Kasumi-1 (cell line): Measurements from ENCODE around the gene PDE4B.
A peak's percentile ranks its signal among the peaks of the same experiment; 100 is the strongest.
"Not testable (repeated sequence)": the region's sequence is repeated elsewhere in the genome, so short reads cannot be mapped to it uniquely, and the experiment has no call there.

Experiments
- DNase-seq, 2 experiments: peaks; one replicate each; lab custom pipeline; 2025; lab: John Stamatoyannopoulos, UW

The PDE4B gene

GRCh38 chr1:65814752-65815151 lies 22.1 kb downstream of the PDE4B start:
- DNase-seq: no peak

GRCh38 chr1:65817891-65818290 lies 25.2 kb downstream of the PDE4B start:
- no peak for DNase-seq

GRCh38 chr1:65818966-65819365 lies 26.3 kb downstream of the PDE4B start:
- no peak for DNase-seq

DNA sequence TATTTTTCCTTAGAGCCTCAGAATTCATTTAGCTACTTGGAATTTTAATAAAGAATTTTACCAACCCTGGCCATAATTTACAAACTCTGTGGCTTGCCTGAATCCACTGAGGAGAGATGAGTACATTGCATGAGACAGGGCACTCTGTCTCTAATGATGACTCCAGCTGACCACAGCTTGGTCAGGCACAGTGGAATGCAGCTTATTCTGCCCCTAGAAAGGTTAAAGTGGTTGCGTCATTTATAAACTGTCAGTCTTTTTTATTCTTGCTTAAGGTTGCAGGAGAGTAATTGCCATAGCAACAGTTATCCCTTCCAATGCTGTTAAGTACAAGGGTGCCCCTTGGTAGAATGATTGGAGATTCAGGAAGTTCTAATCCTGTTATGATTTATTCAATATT lies 28.3 kb downstream of the PDE4B start:
- DNase-seq: no peak

- DNase-seq: no peak
Observed at GRCh38 chr1:65821386-65821785, 28.7 kb downstream of the PDE4B start.

GRCh38 chr1:65824103-65824502 lies 31.4 kb downstream of the PDE4B start:
- no peak for DNase-seq

DNA sequence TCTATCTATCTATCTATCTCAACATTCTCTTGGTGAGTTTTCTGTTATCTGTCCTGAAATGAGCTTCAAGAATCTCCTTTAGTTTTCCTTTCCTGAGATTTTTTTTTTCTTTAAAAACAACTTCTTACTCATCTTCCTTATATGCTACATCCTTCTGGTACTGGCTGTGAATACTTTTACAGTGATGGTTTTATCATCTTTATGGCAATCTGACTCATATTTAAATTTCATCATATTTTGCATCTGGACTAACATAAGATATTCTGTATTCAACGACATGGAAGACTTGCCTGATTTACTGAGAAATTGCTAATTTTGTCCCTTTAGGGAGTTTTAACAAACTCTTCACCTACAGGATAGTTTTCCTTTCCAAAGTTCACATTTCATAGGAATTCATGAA lies 33.0 kb downstream of the PDE4B start:
- DNase-seq: no peak

GRCh38 chr1:65826782-65827181 lies 34.1 kb downstream of the PDE4B start:
- no peak for DNase-seq

DNA sequence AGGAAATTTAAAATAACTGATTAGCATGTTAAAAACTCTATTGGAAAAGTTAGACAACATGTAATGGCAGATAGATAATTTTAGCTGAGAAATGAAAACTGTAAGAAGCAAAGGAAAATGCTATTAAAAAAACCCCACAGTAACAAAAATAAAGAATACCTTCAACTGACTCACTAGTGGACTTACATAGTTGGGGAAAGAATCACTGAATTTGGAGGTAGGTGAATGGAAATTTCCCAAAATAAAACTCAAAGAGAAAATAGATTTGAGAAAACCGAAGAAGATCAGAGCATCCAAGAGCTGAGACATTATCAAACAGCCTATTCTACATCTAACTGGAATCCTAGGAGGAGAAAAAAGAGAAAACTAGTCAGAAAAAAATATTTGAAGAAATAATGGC lies 34.7 kb downstream of the PDE4B start:
- DNase-seq: no peak

- no peak for DNase-seq
Observed at GRCh38 chr1:65830306-65830705, 37.6 kb downstream of the PDE4B start.

DNA sequence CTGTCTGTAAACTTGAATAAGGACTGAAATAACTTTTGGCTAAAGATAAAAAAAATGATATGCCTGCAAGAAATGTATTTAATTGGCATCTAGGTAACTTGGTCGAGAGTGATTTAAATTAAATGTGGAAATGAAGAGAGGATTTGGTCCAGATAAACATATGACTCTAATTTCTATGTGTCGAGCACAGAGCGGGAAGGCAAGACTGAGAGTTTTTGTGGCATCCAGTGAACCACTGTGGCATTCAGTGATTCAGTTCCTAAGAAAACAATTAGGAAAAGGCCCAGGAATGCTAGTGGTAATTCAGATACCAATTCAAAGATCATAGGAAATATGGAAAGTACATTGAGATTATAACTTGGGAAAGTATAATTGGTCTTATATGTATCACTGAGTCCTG lies 39.6 kb downstream of the PDE4B start:
- no peak for DNase-seq

DNA sequence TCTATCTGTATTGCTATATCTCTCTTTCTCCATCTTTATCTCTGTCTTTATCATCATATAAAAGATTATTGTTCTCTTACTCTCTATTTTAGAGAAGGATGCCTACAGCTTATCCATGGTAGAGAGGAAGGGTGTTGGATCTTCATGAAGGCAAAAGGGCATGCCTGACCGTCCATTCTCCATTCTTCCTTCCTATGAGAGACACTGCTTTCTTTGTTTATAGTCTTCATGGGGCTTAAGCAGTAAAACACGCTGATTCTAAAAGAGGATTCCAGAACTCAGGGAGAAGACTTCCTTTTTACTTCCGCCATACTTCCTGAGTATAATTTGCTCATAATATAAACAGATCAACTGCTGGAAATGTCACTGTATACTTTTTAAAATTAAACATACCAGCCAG lies 44.0 kb downstream of the PDE4B start:
- no peak for DNase-seq

- DNase-seq: no peak
Observed at GRCh38 chr1:65840683-65841082, 48.0 kb downstream of the PDE4B start.

DNA sequence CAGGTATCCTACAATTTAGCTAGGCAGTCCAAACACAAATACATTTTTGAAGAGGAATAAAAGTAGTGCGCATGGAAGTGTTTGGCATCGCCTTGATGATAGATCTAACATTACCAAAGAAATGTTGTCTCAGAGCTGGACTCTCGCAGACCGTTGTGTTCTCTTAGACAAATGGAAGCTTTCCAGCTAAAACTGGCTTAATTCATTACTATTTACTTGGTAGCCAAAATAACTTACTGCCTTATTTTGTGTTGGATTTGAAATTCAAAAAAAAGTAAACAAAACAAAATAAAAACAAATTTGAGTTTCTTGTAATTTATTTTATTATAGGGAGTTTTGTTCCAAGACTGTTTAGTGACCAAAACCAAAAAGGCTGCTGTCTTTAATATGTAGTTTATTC lies 51.6 kb downstream of the PDE4B start:
- no peak for DNase-seq

DNA sequence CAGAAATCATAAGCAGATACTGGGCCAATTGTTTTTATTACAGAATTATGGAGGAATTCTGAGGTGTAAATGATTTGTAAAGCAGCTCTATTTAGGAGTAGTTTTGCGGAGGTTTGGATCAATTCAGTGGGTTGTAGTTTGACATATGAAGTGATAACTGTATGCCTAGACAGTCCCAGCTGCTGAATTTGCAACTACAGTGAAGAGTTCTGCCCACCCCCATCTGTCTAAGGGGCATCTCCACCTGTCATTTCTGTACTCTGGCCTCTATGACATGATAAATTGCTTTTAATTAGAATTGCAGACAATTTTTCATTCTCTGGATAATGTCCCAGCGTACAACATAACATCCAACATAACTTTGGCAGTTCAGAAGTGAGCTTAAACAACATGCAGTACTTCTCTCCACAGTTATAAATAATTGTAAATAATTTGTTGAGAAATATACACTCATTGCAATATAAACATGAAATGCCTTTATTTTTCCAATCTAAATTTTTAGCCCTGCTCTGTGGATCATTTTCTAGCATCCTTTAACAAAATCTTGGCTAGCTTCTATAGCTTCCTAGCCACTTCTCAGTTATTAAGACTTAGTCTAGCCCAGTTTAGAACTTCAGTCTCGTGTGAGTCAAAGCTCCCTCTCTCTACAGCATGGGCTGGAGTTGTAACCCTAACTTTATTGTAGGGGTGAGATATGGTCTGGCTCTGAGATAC lies 52.3 kb downstream of the PDE4B start:
- DNase-seq: no peak

DNA sequence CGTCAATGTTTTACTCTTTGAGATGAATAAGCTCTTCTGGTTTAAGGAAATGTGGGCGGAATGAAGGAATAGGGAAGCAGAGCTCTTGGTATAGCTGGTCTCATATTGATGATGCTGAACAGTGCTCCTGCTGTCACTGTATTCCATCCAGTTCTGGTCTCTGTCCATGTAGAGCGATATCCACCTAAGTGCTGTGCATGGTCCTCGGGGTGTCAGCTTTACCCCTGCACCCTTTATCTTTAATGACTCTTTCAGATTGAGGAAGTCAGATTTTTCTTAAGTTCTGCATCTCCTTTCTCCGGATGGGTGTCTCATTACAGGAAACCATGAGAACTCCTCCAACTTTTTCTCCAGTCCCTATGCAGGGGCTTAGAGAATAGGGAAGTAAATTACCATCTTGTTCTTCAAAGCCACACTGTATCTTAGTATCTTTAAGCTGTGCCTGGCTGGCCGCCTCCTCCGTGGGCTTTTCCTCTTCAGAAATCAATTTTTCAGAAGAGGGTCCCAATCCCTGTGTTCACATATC lies 52.9 kb downstream of the PDE4B start:
- peak; percentile 98 to 99 for DNase-seq

GRCh38 chr1:65846866-65847265 lies 54.2 kb downstream of the PDE4B start:
- DNase-seq: no peak

- no peak for DNase-seq
Observed at GRCh38 chr1:65850281-65850680, 57.6 kb downstream of the PDE4B start.

DNA sequence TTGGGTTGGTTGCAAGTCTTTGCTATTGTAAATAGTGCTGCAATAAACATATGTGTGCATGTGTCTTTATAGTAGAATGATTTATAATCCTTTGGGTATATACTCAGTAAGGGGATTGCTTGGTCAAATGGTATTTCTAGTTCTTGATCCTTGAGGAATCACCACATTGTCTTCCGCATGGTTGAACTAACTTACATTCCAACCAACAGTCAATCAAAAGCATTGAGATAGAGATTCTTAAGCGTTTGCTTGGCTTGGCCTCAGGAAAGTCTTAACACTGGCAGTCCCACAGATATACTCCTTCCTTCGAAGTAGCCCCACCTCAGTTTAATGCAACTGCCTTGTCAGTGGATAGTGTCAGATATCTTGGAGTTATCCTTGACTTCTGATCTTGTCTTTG lies 63.9 kb downstream of the PDE4B start:
- DNase-seq: not testable (repeated sequence)

DNA sequence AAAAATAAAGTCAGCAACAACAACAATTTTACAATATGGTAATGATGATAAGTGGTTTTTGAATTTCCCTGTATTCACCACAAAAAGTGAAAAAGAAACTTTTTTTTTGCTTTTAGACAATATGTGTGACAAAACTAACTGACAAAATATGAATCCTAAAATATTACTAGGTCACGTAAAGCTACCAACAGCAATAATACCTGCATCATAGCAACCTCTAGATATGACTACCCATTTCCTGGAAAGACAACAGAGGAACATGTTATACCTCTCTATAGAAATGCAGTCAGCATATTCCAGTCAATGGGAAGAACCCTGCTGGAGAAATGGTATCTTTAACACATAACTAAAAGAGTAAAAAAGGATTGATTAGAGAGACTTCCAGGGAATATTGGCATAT lies 73.7 kb downstream of the PDE4B start:
- DNase-seq: no peak

DNA sequence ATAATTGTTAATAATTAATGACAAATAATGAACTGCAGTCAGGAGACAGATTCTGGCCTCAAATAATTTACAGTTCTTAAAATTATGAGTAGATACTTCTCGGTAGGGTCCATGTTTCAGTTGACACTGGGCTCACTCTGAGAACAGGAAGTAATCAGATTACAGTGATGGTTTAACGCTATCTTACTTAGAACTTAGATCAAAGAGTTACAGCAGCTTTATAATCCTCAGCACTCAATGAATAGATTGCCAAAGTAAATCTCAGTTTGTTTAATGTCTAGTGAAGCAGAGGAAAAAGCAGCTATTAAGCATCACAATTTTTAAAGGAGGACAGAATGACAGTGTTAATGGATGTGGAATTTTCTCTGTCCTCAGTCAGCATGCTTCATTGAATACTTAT lies 79.6 kb downstream of the PDE4B start:
- no peak for DNase-seq

- DNase-seq: not testable (repeated sequence)
Observed at GRCh38 chr1:65878342-65878741, 85.6 kb downstream of the PDE4B start.

GRCh38 chr1:65880611-65881010 lies 87.9 kb downstream of the PDE4B start:
- DNase-seq: no peak

DNA sequence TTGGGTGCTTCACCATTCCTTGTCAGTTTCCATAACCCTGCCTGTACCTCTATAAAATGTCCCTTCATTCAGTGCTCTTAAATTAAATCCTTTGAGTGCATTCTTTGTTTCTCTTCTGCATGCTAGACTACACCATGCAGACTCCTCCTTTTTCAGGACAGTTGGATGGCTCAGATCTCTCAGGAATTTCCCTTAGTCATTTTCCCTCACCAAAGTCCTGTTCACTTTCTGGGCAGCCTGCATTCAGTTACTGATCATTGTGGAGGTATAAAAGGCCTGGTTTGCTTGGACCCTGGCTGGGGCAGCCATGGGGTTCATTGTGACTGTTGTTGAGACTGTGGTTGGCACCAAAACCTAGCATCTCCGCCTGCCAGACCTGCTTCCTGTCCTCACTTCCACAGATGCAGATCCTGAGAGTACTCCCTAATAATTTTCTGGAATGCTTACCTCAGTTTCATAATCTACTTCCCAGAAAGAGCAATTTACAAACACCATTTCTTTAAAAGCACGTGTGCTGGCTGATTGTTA lies 88.4 kb downstream of the PDE4B start:
- DNase-seq: no peak
